Fibroblast of pulmonary artery (primary cell): Measurements from ENCODE around the gene STK17A.
A peak's percentile ranks its signal among the peaks of the same experiment; 100 is the strongest.

Experiments
- DNase-seq: peaks from one replicate; pipeline ENCODE4 v3.0.0-alpha.2; 2010; ENCODE audit warnings: low read depth
- H3K4me3 ChIP-seq: replicated peaks from 2 replicates; pipeline ENCODE4 v1.5.1; 2011; ENCODE audit warnings: low read depth, mild to moderate bottlenecking, control low read depth, low read length, moderate library complexity
- CTCF ChIP-seq: IDR thresholded peaks from 2 replicates; pipeline ENCODE4 v1.5.1; 2011; ENCODE audit warnings: mild to moderate bottlenecking, control low read depth, low read length, inconsistent platforms; ENCODE audit errors: missing control alignments

The STK17A gene

DNA sequence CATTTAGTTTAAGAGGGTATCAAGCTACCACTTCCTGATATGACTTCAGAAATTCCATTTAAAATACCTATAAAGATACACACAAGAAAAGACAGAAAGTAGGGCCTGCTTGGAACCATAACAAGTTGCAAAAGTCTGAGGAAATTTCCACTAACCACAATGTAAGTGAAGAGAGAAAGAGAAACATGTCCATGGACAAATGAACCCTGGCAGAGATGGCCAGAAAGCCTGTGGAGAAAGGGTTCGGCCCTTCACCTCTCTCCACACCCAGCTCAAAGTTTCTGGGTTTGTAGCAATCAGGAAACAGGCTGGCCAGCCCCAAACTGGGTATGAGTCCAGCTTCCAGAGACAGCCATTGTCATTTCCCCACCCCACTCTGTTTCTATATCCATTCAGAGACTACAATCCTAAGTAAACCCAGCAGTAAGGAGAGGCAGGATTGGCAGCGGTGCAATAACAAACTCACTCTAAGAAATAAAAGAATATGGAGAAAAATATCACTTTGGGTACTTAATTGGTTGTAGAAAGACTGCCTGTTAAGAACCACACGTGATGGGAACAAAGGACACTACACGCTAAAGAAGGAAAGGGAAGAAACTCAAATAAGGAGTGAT is 71.1 kb downstream of the STK17A start:
- no peak overlapping the region for H3K4me3 ChIP-seq
- TF ChIP-seq CTCF: no peak
- no peak for DNase-seq

DNA sequence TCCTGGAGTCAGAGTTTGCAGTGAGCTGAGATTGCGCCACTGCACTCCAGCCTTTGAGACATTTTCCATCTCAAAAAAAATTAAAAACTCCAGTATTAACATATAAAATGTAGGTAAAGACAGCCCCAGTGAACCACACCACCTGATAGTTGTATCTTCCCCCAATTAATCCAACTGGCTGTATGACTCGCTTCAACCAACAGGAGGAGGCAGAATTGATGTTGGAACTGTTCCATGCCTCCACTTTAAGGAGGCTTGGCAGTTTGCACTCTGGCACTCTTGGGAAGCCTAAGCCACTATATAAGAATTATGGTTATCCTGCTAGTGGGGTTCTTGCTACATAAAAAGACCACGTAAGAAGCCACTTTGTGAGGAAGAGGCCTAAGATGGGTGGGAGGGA is 72.7 kb downstream of the STK17A start:
- TF ChIP-seq CTCF: no peak
- no peak for DNase-seq
- H3K4me3 ChIP-seq: no peak overlapping the region

GRCh38 chr7:43656997-43657396 is 74.1 kb downstream of the STK17A start:
- no peak for TF ChIP-seq CTCF
- no peak overlapping the region for H3K4me3 ChIP-seq
- no peak for DNase-seq

- no peak overlapping the region for H3K4me3 ChIP-seq
- TF ChIP-seq CTCF: no peak
- peak; percentile 84 for DNase-seq
Observed at GRCh38 chr7:43658718-43659548, 76.0 kb downstream of the STK17A start.

DNA sequence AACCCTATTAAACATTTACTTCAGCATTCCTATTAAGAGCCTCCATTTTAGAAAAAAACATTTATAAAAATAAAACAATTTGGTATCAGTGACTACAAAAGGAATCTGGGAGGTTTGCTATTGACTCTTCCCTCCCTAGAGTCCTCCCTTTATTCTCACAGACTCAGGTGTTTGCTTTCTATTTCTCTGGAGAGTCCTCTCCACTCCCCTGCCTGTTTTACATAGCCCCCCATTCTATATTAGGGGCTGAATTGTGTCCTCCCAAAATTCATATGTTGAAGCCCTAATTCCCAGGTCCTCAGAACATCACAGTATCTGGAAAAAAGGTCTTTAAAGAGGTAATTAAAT is 76.6 kb downstream of the STK17A start:
- DNase-seq: no peak
- no peak overlapping the region for H3K4me3 ChIP-seq
- TF ChIP-seq CTCF: no peak

GRCh38 chr7:43660141-43660540 is 77.2 kb downstream of the STK17A start:
- H3K4me3 ChIP-seq: no peak overlapping the region
- TF ChIP-seq CTCF: no peak
- no peak for DNase-seq

DNA sequence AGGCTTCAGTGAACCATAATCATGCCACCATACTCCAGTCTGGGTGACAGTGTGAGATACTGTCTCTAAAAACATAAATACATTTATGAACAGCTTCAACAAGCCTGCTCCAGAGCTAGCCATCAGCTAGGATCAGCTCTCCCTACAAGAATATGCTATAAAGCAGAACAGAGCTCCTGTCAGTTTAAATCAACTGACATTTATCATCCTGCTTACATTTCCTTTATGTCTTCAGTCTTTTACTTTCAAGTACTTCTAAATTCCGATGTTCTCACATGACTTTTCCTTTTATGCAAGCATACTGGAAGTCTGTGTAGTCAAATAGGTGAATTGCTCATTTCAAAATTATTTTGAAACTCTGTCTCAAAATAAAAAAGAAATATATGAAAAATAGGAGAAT is 81.8 kb downstream of the STK17A start:
- no peak for TF ChIP-seq CTCF
- DNase-seq: no peak
- no peak overlapping the region for H3K4me3 ChIP-seq
